ENCODE measurements around the gene SLC12A7.

SLC12A7 gene

DNA sequence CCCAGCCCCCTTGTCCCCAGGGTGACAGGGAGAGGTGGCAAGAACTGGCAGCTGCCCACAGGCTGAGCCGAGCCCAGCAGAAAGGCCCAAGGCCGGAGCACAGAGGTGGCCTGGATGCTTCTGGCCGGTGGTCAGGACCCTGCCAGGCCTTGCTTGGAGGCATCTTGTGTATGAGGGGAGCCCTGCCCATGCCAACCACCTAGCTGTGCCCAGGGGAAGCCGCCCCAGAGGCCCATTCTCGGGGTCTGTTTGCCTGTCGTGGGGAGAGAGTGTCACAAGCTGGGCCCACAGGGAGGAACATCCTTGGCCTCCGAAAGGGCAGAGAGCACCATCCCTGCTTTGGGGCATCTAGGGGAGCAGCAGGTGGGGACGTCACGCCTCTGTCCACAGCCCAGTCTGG is 93.3 kb downstream of the SLC12A7 start:
- no peak for DNase-seq
- Mint-ChIP-seq H3K27ac (no peak overlapping the region), H3K36me3 (ENCODE audit: low read depth) (no peaks in the 10 kb centered on the region)

DNA sequence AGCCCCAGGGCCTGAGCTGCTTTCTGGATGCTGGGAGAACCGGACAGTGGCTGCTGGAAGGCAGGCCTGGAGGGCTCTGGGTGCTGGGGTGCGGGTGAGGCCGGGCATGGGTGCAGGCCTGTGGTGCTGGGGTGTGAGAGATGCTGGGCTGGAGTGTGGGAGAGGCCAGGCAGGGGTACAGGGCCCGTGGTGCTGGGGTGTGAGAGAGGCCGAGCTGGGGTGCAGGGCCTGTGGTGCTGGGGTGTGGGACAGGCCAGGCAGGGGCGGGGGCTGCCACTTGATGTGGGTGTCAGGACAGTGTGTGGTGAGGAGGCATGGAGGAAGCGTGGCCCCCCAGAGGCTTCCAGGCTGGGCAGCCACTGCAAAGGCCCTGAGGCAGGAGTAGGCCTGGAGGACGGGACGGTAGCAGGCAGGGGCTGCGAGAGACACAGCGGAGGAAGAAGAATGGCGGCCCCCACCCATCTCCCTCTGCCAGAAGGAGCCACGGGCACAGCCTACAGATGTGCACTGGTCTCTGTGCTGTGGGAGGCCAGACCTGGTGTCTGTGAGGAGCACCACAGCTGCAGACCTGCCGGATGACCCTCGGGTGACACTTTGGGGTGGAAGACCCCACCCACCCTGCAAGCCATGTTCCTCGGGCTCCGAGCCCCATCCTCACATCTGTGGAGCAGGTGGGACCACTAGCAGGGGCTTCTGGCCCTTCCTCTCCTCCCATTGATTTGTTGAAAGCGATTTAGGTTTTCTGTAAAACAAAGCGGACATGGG is 94.0 kb downstream of the SLC12A7 start:
- Mint-ChIP-seq H3K27ac (no peak overlapping the region), H3K4me3 (no peak overlapping the region), H3K27me3 (ENCODE audit: low read depth, poor library complexity) (peaks cover under 1% of the 10 kb centered on the region), H3K9me3 (no peaks in the 10 kb centered on the region), H3K4me1 (peaks cover 42% of the 10 kb centered on the region), H3K36me3 (ENCODE audit: low read depth) (no peaks in the 10 kb centered on the region)
- TF ChIP-seq, protein P1, sequence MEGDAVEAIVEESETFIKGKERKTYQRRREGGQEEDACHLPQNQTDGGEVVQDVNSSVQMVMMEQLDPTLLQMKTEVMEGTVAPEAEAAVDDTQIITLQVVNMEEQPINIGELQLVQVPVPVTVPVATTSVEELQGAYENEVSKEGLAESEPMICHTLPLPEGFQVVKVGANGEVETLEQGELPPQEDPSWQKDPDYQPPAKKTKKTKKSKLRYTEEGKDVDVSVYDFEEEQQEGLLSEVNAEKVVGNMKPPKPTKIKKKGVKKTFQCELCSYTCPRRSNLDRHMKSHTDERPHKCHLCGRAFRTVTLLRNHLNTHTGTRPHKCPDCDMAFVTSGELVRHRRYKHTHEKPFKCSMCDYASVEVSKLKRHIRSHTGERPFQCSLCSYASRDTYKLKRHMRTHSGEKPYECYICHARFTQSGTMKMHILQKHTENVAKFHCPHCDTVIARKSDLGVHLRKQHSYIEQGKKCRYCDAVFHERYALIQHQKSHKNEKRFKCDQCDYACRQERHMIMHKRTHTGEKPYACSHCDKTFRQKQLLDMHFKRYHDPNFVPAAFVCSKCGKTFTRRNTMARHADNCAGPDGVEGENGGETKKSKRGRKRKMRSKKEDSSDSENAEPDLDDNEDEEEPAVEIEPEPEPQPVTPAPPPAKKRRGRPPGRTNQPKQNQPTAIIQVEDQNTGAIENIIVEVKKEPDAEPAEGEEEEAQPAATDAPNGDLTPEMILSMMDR (IDR thresholded peaks at IDR 0.05), result no peak
- no peak for DNase-seq

More for the DNA sequence above, 93.3 kb downstream of the SLC12A7 start:
- TF ChIP-seq, protein P1 (IDR thresholded peaks at IDR 0.05), result no peak
- H3K27me3 Mint-ChIP-seq (ENCODE audit: low read depth, poor library complexity), result no peaks in the 10 kb centered on the region
- no peaks in the 10 kb centered on the region for H3K9me3 Mint-ChIP-seq
- no peak overlapping the region for H3K4me3 Mint-ChIP-seq
- H3K4me1 Mint-ChIP-seq, result peaks cover 42% of the 10 kb centered on the region

DNA sequence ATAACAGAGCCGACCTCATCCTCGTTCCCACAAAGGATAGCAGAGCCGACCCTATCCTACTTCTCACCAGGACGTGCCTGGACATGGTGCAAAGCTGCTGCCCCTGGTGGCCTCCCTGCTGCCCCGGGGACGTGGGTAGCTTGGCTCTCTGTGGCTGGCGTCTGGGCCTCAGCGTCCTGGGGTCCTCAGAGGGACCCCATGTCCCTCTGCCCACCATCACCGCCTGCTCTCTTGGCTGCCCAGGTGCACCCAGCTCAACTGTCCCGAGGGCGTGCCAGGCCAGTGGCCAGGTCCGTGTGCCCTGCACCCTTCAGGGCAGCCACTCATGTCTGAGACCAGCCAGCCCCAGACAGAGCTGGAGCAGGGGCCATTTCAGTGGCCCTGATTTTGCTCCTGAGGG is 94.8 kb downstream of the SLC12A7 start:
- Mint-ChIP-seq H3K27me3 (ENCODE audit: low read depth, poor library complexity) (peaks cover 3% of the 10 kb centered on the region), H3K9me3 (no peaks in the 10 kb centered on the region), H3K27ac (no peak overlapping the region), H3K36me3 (ENCODE audit: low read depth) (no peaks in the 10 kb centered on the region), H3K4me1 (peaks cover 42% of the 10 kb centered on the region), H3K4me3 (no peak overlapping the region)
- DNase-seq, result no peak
- TF ChIP-seq, protein P1 (IDR thresholded peaks at IDR 0.05), result no peak

DNA sequence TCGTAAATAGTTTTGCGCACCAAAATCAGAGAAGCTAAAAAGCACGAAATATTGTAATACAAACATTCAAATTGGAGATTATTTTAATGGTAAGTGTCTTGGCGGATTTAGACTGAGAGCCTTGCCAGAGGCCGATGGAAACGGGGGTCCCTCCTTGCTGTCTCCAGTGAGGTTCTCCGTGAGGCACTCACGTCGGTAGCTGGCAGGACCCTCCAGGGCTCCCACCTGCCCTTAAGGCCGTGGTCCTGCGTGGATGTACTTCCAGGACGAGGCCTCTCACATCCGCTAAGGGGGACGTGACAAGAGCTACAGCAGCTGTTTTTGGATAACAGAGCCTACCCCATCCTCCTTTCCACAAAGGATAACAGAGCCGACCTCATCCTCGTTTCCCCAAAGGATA is 95.4 kb downstream of the SLC12A7 start:
- no peaks in the 10 kb centered on the region for H3K9me3 Mint-ChIP-seq
- H3K4me1 Mint-ChIP-seq, result peaks cover 42% of the 10 kb centered on the region
- no peaks in the 10 kb centered on the region for H3K36me3 Mint-ChIP-seq (ENCODE audit: low read depth)
- TF ChIP-seq, protein P1 (IDR thresholded peaks at IDR 0.05), result no peak
- no peak overlapping the region for H3K4me3 Mint-ChIP-seq
- no peak overlapping the region for H3K27ac Mint-ChIP-seq
- no peak for DNase-seq
- peaks cover 3% of the 10 kb centered on the region for H3K27me3 Mint-ChIP-seq (ENCODE audit: low read depth, poor library complexity)

DNA sequence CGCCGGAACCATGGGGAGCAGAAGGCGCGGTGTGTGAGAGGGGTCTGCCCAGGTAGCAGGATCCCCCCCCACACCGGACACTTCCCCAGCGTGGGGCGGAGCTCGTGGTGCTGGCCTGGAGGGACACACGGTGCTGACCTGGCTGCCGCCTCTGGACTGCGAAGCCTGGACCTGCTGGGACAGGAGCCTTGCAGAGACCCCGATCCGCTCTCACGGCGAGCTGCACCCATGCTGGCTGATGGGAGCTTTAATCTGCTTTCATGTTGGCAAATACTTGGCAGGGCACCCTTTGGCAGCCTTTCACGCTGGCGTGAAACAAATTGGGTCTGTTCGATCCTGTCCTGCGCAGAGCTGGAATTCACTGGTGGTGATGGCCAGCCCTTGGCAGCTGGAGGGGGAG is 95.8 kb downstream of the SLC12A7 start:
- H3K27me3 Mint-ChIP-seq (ENCODE audit: low read depth, poor library complexity), result peaks cover 8% of the 10 kb centered on the region
- no peak for DNase-seq
- no peaks in the 10 kb centered on the region for H3K9me3 Mint-ChIP-seq
- TF ChIP-seq, protein P1 (IDR thresholded peaks at IDR 0.05), result no peak
- no peak overlapping the region for H3K27ac Mint-ChIP-seq
- H3K4me1 Mint-ChIP-seq, result peaks cover 43% of the 10 kb centered on the region
- H3K36me3 Mint-ChIP-seq (ENCODE audit: low read depth), result no peaks in the 10 kb centered on the region
- no peak overlapping the region for H3K4me3 Mint-ChIP-seq

DNA sequence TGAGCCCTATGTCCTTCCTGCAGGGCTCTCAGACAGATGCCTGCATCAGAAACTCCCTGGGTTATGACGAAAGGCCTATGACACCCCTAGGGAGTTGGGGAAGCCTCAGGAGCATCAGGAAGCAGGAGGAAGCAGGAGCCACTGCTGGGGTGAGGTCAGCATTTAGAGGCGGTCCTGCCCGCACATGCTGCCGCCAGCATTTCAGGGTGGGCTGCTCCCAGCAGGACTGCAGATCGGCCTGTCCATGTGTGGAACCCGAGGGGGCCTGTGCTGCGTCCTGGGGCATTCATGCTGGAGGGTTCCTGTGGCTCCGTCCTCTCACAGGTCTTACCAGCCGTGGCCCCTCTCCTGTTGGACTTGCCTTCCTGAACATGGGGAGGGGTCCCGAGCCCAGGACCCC is 96.4 kb downstream of the SLC12A7 start:
- no peaks in the 10 kb centered on the region for H3K9me3 Mint-ChIP-seq
- no peak overlapping the region for H3K27ac Mint-ChIP-seq
- TF ChIP-seq, protein P1 (IDR thresholded peaks at IDR 0.05), result no peak
- H3K4me3 Mint-ChIP-seq, result no peak overlapping the region
- DNase-seq, result no peak
- peaks cover 13% of the 10 kb centered on the region for H3K27me3 Mint-ChIP-seq (ENCODE audit: low read depth, poor library complexity)
- H3K4me1 Mint-ChIP-seq, result peaks cover 39% of the 10 kb centered on the region
- no peaks in the 10 kb centered on the region for H3K36me3 Mint-ChIP-seq (ENCODE audit: low read depth)
